PFSK-1 (cell line): Measurements from ENCODE around the gene TMEM140.

ENCODE experiments used
- FOXP2 ChIP-seq: optimal IDR thresholded peaks from 2 replicates; pipeline ENCODE3; 2011; ENCODE audit warnings: borderline replicate concordance, control low read depth, inconsistent platforms; ENCODE audit not compliant: insufficient read depth; ENCODE audit errors: extremely low read length, extremely low read depth
- POLR2AphosphoS5 ChIP-seq: IDR thresholded peaks from 2 replicates; pipeline ENCODE4 v1.6.1; 2012; ENCODE audit warnings: low read depth, mild to moderate bottlenecking, control low read depth, low read length, moderate library complexity
- SIN3A ChIP-seq: IDR thresholded peaks from 2 replicates; pipeline ENCODE4 v1.6.1; 2012; ENCODE audit warnings: mild to moderate bottlenecking, low read length, moderate library complexity, borderline replicate concordance; ENCODE audit not compliant: insufficient read depth
- TAF1 ChIP-seq: IDR thresholded peaks from 2 replicates; pipeline ENCODE4 v1.6.1; 2012; ENCODE audit warnings: low read length, control low read depth, borderline replicate concordance; ENCODE audit not compliant: insufficient read depth
- TF ChIP-seq, protein P1 (sequence below), 2 experiments: IDR thresholded peaks; 2 replicates each; pipeline versions ENCODE4 v1.6.1 to v1.8.0; 2011 to 2012; ENCODE audit warnings: low read depth in 2 of 2, low read length in 2 of 2, control low read depth in 1 of 2, inconsistent platforms in 1 of 2, mild to moderate bottlenecking in 1 of 2, moderate library complexity in 1 of 2; ENCODE audit not compliant: insufficient read depth in 1 of 2

The TMEM140 gene

DNA sequence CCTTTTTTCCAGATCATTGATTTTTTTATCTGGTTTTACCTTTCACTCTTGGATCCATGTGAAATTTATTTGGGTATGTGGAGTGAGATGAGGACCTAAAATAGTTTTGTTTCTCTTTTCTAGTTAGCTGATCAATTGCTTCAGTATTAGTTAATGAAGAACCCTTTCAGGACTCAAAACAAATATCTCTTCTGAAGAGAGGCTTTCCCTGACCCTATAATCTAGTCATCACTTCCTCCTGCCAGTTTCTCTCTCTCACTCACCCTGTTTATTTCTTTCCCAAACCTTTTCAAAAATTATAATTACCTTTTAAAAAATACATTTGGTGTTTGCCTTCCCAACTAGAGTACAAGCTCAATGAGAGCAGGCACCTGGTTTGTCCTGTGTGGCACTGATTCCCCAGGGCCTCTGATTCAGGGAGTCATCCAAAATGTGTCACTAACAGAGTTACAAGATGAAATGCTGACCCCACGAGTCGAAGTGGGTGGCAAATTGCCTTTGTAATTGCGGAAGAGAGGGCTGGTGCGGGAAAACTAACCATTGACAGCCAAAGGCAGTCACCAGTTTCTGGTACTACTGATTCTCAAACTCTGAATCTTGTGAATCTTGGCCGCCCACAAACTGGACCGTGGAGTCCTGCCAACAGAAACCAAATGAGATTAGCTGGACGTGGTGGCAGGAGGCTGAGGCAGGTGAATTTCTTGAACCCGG, 2.4 kb downstream of the TMEM140 start:
- TF ChIP-seq SIN3A (no peak), TAF1 (no peak), POLR2AphosphoS5 (no peak), FOXP2 (no peak)
- TF ChIP-seq, protein P1, sequence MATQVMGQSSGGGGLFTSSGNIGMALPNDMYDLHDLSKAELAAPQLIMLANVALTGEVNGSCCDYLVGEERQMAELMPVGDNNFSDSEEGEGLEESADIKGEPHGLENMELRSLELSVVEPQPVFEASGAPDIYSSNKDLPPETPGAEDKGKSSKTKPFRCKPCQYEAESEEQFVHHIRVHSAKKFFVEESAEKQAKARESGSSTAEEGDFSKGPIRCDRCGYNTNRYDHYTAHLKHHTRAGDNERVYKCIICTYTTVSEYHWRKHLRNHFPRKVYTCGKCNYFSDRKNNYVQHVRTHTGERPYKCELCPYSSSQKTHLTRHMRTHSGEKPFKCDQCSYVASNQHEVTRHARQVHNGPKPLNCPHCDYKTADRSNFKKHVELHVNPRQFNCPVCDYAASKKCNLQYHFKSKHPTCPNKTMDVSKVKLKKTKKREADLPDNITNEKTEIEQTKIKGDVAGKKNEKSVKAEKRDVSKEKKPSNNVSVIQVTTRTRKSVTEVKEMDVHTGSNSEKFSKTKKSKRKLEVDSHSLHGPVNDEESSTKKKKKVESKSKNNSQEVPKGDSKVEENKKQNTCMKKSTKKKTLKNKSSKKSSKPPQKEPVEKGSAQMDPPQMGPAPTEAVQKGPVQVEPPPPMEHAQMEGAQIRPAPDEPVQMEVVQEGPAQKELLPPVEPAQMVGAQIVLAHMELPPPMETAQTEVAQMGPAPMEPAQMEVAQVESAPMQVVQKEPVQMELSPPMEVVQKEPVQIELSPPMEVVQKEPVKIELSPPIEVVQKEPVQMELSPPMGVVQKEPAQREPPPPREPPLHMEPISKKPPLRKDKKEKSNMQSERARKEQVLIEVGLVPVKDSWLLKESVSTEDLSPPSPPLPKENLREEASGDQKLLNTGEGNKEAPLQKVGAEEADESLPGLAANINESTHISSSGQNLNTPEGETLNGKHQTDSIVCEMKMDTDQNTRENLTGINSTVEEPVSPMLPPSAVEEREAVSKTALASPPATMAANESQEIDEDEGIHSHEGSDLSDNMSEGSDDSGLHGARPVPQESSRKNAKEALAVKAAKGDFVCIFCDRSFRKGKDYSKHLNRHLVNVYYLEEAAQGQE (IDR thresholded peaks at IDR 0.05; ENCODE audit: insufficient read depth in 1 of 2, low read depth in 2 of 2, low read length in 2 of 2), result no peak

DNA sequence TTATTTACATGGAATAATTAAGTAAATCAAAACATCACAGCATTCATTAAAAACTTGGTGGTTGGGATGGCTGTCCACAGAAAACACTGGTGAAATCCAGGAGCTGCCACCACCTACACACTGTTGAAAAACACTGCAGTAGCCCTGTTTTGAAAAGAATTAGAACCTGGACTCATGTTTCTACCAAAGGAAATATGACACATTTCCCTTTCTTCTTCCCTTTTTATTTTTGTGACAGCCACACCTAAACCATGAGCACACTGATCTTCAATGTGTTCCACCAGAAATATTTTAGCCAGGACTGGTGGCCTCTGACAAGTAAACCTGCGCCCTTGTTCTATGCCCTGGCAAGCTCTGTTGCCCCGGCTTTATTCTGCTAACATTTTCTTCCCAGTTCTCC, 3.3 kb downstream of the TMEM140 start:
- TF ChIP-seq FOXP2, result no peak
- no peak for TF ChIP-seq POLR2AphosphoS5
- TF ChIP-seq TAF1, result no peak
- no peak for TF ChIP-seq SIN3A
- TF ChIP-seq, protein P1 (IDR thresholded peaks at IDR 0.05; ENCODE audit: insufficient read depth in 1 of 2, low read depth in 2 of 2, low read length in 2 of 2), result no peak

DNA sequence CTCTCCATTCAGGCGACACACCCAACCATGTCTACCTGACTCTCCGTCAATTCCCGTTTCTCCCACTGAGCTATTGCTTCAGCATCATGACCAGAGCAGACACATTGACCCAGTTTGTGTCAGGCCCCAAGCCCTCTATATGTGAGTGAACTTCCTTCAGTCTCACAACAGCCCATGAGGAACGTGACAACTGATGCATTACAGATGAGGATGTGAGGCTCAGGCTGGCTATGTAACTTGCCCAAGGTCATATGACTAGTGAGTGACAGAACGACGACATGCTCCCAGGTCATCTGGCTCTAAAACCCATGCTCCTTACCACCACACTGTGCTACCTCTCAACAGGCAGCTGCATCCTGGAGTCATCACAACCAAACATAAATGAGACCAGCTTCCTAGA, 3.7 kb downstream of the TMEM140 start:
- TF ChIP-seq, protein P1 (IDR thresholded peaks at IDR 0.05; ENCODE audit: insufficient read depth in 1 of 2, low read depth in 2 of 2, low read length in 2 of 2), result no peak
- no peak for TF ChIP-seq FOXP2
- no peak for TF ChIP-seq TAF1
- TF ChIP-seq POLR2AphosphoS5, result no peak
- no peak for TF ChIP-seq SIN3A

DNA sequence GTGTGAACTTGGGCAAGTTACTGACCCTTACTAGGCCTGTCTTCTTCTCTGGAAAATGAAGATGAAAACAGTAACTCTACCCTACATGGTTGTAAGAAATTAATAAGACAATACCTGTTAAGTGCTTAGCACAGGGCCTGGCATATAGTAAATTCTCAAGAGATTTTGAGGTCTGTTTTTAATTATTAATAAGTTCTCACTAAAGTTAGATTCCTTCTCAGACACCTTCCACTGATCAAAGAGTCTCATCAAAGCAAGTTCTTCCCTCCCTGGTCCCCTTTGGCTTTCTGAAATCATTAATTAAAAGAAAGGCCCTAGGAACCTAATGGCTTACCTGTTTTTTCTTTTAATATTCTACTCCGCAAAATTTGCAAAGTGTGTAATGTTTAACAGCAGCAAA, 4.6 kb downstream of the TMEM140 start:
- TF ChIP-seq, protein P1 (IDR thresholded peaks at IDR 0.05; ENCODE audit: insufficient read depth in 1 of 2, low read depth in 2 of 2, low read length in 2 of 2), result no peak
- TF ChIP-seq POLR2AphosphoS5, result no peak
- TF ChIP-seq FOXP2, result no peak
- no peak for TF ChIP-seq TAF1
- TF ChIP-seq SIN3A, result no peak
